Esophagus squamous epithelium (tissue), 4 donors: Measurements from ENCODE around the gene SEMA5A.

Source experiments
- CTCF ChIP-seq, 6 experiments: fragments of 450-650 bp in 4 of 6; fragments of 200-600 bp in 2 of 6; sonication (generic) in 2 of 6; IDR thresholded peaks; one replicate each; pipeline ENCODE4 v1.5.1; 2016 to 2019; ENCODE audit warnings: antibody characterized with exemption in 6 of 6, mild to moderate bottlenecking in 4 of 6, moderate library complexity in 4 of 6
- POLR2A ChIP-seq, 4 donors: fragments of 450-650 bp; IDR thresholded peaks; one replicate each; pipeline ENCODE4 v1.6.1; 2017; ENCODE audit warnings: antibody characterized with exemption in 4 of 4, mild to moderate bottlenecking in 4 of 4, moderate library complexity in 3 of 4

- no peak for TF ChIP-seq CTCF (IDR thresholded peaks at IDR 0.05)
- no peak for TF ChIP-seq POLR2A (IDR thresholded peaks at IDR 0.05)
Observed at GRCh38 chr5:9431496-9432258, 114.2 kb downstream of the SEMA5A start.
